Measurements from ENCODE around the gene RPL31.

DNA sequence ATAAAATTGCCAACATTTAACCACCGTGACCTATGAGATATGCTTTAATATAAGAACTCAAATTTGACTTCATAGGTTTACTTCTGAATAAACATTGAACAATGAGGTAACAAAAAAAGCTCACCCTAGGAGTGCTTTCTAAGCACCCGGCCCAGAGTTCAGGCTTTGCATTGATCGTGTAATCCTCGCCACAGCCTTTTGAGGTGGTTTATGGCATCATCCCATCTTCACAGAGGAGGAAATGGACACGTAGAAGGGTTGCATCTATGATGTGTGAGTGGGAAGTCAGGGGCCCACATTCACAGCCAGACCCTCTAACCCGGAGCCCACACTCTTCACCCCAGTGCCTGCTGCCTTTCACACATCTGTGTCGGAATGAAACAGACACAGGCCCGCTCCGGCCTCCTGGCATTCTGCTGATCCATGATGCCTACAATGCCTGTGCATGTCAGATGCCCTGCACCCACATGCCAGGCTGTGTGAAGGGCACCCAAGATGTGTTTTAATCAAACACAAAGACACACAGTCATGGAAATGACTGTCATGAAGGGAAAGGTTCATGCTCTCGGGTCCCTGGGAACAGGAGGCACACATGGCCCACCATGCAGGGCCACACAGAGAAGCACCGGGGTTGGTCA is 48.6 kb upstream of the RPL31 start:
- TF ChIP-seq GLIS3 (CRISPR knock-in tag; IDR thresholded peaks at IDR 0.05): no peak
- TF ChIP-seq TCF4 (CRISPR knock-in tag; IDR thresholded peaks at IDR 0.05; ENCODE audit: borderline replicate concordance): no peak
- TF ChIP-seq ESRRG (CRISPR knock-in tag; IDR thresholded peaks at IDR 0.05): no peak
- no peak for TF ChIP-seq ARNTL (CRISPR knock-in tag; IDR thresholded peaks at IDR 0.05; ENCODE audit: borderline replicate concordance, low read depth)
- no peak for TF ChIP-seq ZFP30 (CRISPR knock-in tag; IDR thresholded peaks at IDR 0.05)
- TF ChIP-seq, protein P1, sequence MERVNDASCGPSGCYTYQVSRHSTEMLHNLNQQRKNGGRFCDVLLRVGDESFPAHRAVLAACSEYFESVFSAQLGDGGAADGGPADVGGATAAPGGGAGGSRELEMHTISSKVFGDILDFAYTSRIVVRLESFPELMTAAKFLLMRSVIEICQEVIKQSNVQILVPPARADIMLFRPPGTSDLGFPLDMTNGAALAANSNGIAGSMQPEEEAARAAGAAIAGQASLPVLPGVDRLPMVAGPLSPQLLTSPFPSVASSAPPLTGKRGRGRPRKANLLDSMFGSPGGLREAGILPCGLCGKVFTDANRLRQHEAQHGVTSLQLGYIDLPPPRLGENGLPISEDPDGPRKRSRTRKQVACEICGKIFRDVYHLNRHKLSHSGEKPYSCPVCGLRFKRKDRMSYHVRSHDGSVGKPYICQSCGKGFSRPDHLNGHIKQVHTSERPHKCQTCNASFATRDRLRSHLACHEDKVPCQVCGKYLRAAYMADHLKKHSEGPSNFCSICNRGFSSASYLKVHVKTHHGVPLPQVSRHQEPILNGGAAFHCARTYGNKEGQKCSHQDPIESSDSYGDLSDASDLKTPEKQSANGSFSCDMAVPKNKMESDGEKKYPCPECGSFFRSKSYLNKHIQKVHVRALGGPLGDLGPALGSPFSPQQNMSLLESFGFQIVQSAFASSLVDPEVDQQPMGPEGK (CRISPR knock-in tag; IDR thresholded peaks at IDR 0.05; ENCODE audit: borderline replicate concordance): no peak
- no peak for TF ChIP-seq TOX (CRISPR knock-in tag; IDR thresholded peaks at IDR 0.05; ENCODE audit: borderline replicate concordance)
- no peak for TF ChIP-seq SNAI2 (CRISPR knock-in tag; IDR thresholded peaks at IDR 0.05)

Measured in SK-N-SH treated with all-trans-retinoic acid at 6 μM for 48 hours (cell line).